GM20431 (cell line): ENCODE results near the gene TCN1.

ENCODE experiments used
- in situ Hi-C: fragments of 300-500 bp; cut with MseI, MboI; formaldehyde crosslinking; loops from one replicate; pipeline ENCODE4 v1.15.0; 2020; ENCODE audit warnings: low sequenced_read_pairs; ENCODE audit not compliant: unreplicated experiment

TCN1 gene

GRCh38 chr11:59812220-59812619 lies 54.1 kb downstream of the TCN1 start:
- in situ Hi-C loops, result no loop called here

GRCh38 chr11:59810911-59811259 lies 55.4 kb downstream of the TCN1 start:
- in situ Hi-C loops, result no loop called here

- in situ Hi-C loops, result no loop called here
These were observed 55.9 kb downstream of the TCN1 start, which contains the start of gene MRPL16 for GRCh38 chr11:59810189-59810910. MRPL16 (minus strand) TSS chr11:59810778; CDS start chr11:59810658, 120 bp downstream.

GRCh38 chr11:59807047-59807610 lies 59.2 kb downstream of the TCN1 start:
- in situ Hi-C loops, result loop anchor here (10.0 kb wide), 1 partner anchor 52 kb away; the partner anchor contains the start of gene STX3

GRCh38 chr11:59804061-59804460 lies 62.2 kb downstream of the TCN1 start:
- in situ Hi-C loops, result loop anchor here (10.0 kb wide), 1 partner anchor 49 kb away; the partner anchor contains the start of gene STX3
